IMR-90 (cell line): ENCODE data around the gene NGEF. TPM values are rescaled to one million over a fixed set of nuclear protein-coding genes. Genes with fewer than 3 reads are reported as not detected.

Experiments
- ATAC-seq: fragments of 200-7000 bp; cut with Tn5 transposase; 2 replicates; pipeline ENCODE4 v1.9.1; 2020; ENCODE audit warnings: low read depth, mild to moderate bottlenecking, moderate library complexity
- BruUV-seq: library from RNA; stranded (reverse); fragments of 400-500 nt; replicated peaks from 2 replicates; lab custom pipeline; 2021; lab: Mats Ljungman, UMichigan
- CTCF ChIA-PET: fragments of 300-600 bp; formaldehyde crosslinking; extraction: SDS; loops from one replicate; lab custom pipeline; 2021; ENCODE audit warnings: antibody characterized with exemption; lab: Yijun Ruan, JAX
- POLR2A ChIA-PET: fragments of 300-600 bp; sonication (Branson Sonifier 250); formaldehyde crosslinking; loops from one replicate; lab custom pipeline; 2022; ENCODE audit warnings: antibody characterized with exemption; ENCODE audit not compliant: unreplicated experiment; lab: Charles Lee
- DNase-seq: peaks from one replicate; pipeline ENCODE4 v3.0.0; 2013
- H2AFZ ChIP-seq: replicated peaks from 2 replicates; pipeline ENCODE3; 2013; ENCODE audit warnings: low read length, mild to moderate bottlenecking; ENCODE audit not compliant: poor library complexity
- H2AK5ac ChIP-seq: 2 replicates; pipeline ENCODE4 v1.6.1; 2013; ENCODE audit warnings: low read depth, low read length, inconsistent platforms
- H2AK9ac ChIP-seq: replicated peaks from 2 replicates; pipeline ENCODE3; 2013; ENCODE audit warnings: mild to moderate bottlenecking, low read depth, low read length, moderate library complexity; ENCODE audit not compliant: poor library complexity
- H2BK120ac ChIP-seq: 2 replicates; pipeline ENCODE4 v1.6.1; 2013; ENCODE audit warnings: low read depth, low read length, inconsistent platforms
- H2BK15ac ChIP-seq: 3 replicates; pipeline ENCODE4 v1.6.1; 2013; ENCODE audit warnings: low read depth, low read length, inconsistent platforms
- H2BK20ac ChIP-seq: 2 replicates; pipeline ENCODE4 v1.6.1; 2013; ENCODE audit warnings: low read depth, mild to moderate bottlenecking, inconsistent platforms, low read length, moderate library complexity
- H2BK5ac ChIP-seq: 2 replicates; pipeline ENCODE4 v1.6.1; 2013; ENCODE audit warnings: mild to moderate bottlenecking, low read depth, low read length, inconsistent platforms; ENCODE audit not compliant: poor library complexity, severe bottlenecking
- H3K14ac ChIP-seq: replicated peaks from 2 replicates; pipeline ENCODE4 v1.6.1; 2013; ENCODE audit warnings: low read depth, low read length, inconsistent platforms
- H3K18ac ChIP-seq: 2 replicates; pipeline ENCODE4 v1.6.1; 2013; ENCODE audit warnings: low read depth, low read length, control low read depth
- H3K23ac ChIP-seq: 2 replicates; pipeline ENCODE4 v1.6.1; 2013; ENCODE audit warnings: low read depth, low read length, inconsistent platforms
- H3K27ac ChIP-seq: 2 replicates; pipeline ENCODE4 v1.5.1; 2013; ENCODE audit warnings: mild to moderate bottlenecking, control low read depth, low read length; ENCODE audit not compliant: insufficient read depth
- H3K27me3 ChIP-seq: 2 replicates; pipeline ENCODE4 v1.6.1; 2013; ENCODE audit warnings: low read length; ENCODE audit not compliant: control insufficient read depth, insufficient read depth
- H3K36me3 ChIP-seq: 2 replicates; pipeline ENCODE4 v1.6.1; 2013; ENCODE audit warnings: low read length, mixed read lengths; ENCODE audit not compliant: control insufficient read depth, insufficient read depth
- H3K4ac ChIP-seq: 2 replicates; pipeline ENCODE4 v1.6.1; 2013; ENCODE audit warnings: low read depth, low read length, inconsistent platforms
- H3K4me1 ChIP-seq: 2 replicates; pipeline ENCODE4 v1.6.1; 2013; ENCODE audit warnings: low read length, mixed read lengths; ENCODE audit not compliant: control insufficient read depth, insufficient read depth
- H3K4me2 ChIP-seq: 2 replicates; pipeline ENCODE4 v1.6.1; 2013; ENCODE audit warnings: low read depth, mild to moderate bottlenecking, control low read depth, low read length, moderate library complexity
- H3K4me3 ChIP-seq: 2 replicates; pipeline ENCODE4 v1.5.1; 2013; ENCODE audit warnings: low read depth, mild to moderate bottlenecking, control low read depth, low read length, moderate library complexity; ENCODE audit not compliant: insufficient read depth
- H3K56ac ChIP-seq: 2 replicates; pipeline ENCODE4 v1.6.1; 2013; ENCODE audit warnings: low read length, inconsistent platforms; ENCODE audit not compliant: insufficient read depth; ENCODE audit errors: extremely low read depth
- H3K79me1 ChIP-seq, 2 experiments: 2 replicates each; pipeline ENCODE4 v1.6.1; 2013; ENCODE audit warnings: low read length in 2 of 2, inconsistent platforms in 1 of 2, low read depth in 1 of 2
- H3K9ac ChIP-seq: 2 replicates; pipeline ENCODE4 v1.6.1; 2013; ENCODE audit warnings: low read depth, low read length, control low read depth
- H3K9me1 ChIP-seq: 2 replicates; pipeline ENCODE4 v1.6.1; 2013; ENCODE audit warnings: low read length, inconsistent platforms; ENCODE audit not compliant: insufficient read depth
- H3K9me3 ChIP-seq: 2 replicates; pipeline ENCODE4 v1.6.1; 2013; ENCODE audit warnings: low read length; ENCODE audit not compliant: control insufficient read depth, insufficient read depth
- H4K20me1 ChIP-seq: 2 replicates; pipeline ENCODE4 v1.6.1; 2013; ENCODE audit warnings: low read length, inconsistent platforms; ENCODE audit not compliant: insufficient read depth
- H4K5ac ChIP-seq: 2 replicates; pipeline ENCODE4 v1.6.1; 2013; ENCODE audit warnings: mild to moderate bottlenecking, low read depth, low read length, control low read depth
- H4K8ac ChIP-seq, 2 experiments: 2 replicates each; pipeline ENCODE4 v1.6.1; 2013; ENCODE audit warnings: low read depth in 2 of 2, low read length in 2 of 2, control low read depth in 1 of 2, inconsistent platforms in 1 of 2
- H4K91ac ChIP-seq: 2 replicates; pipeline ENCODE4 v1.6.1; 2013; ENCODE audit warnings: low read depth, low read length, inconsistent platforms; ENCODE audit not compliant: insufficient read depth
- BHLHE40 ChIP-seq: fragments of 150-350 bp; IDR thresholded peaks from 2 replicates; pipeline ENCODE4 v1.6.1; 2016; ENCODE audit warnings: mild to moderate bottlenecking, low read depth, low read length
- CEBPB ChIP-seq: IDR thresholded peaks from 2 replicates; pipeline ENCODE4 v1.6.1; 2012; ENCODE audit warnings: low read depth, low read length, improper control_type of control experiment
- CHD1 ChIP-seq: IDR thresholded peaks from 2 replicates; pipeline ENCODE4 v1.6.1; 2012; ENCODE audit warnings: low read depth, low read length, improper control_type of control experiment
- FOS ChIP-seq: fragments of 150-350 bp; IDR thresholded peaks from 2 replicates; pipeline ENCODE4 v1.6.1; 2016; ENCODE audit warnings: low read depth, low read length
- MXI1 ChIP-seq: IDR thresholded peaks from 2 replicates; pipeline ENCODE4 v1.6.1; 2012; ENCODE audit warnings: low read depth, mild to moderate bottlenecking, low read length, moderate library complexity, borderline replicate concordance
- POLR2A ChIP-seq: IDR thresholded peaks from 2 replicates; pipeline ENCODE4 v1.6.1; 2012; ENCODE audit warnings: mild to moderate bottlenecking, low read depth, low read length
- RCOR1 ChIP-seq: IDR thresholded peaks from 2 replicates; pipeline ENCODE4 v1.6.1; 2012; ENCODE audit warnings: mild to moderate bottlenecking, low read length, improper control_type of control experiment; ENCODE audit not compliant: insufficient replicate concordance
- RFX5 ChIP-seq: IDR thresholded peaks from 2 replicates; pipeline ENCODE4 v1.8.0; 2012; ENCODE audit warnings: low read depth, mild to moderate bottlenecking, low read length, moderate library complexity
- SMC3 ChIP-seq: fragments of 150-350 bp; IDR thresholded peaks from 2 replicates; pipeline ENCODE4 v1.6.1; 2016; ENCODE audit warnings: low read depth, mild to moderate bottlenecking, antibody characterized with exemption, low read length, moderate library complexity
- WGBS, 2 experiments: methylation state at CpG; one replicate each; pipeline versions ENCODE4 v1.1.5 to v1.1.7; 2013; ENCODE audit warnings: missing lambda C conversion rate in 2 of 2; ENCODE audit not compliant: insufficient read length in 1 of 2; ENCODE audit errors: extremely low coverage in 2 of 2; 5-methylcytosine and 5-hydroxymethylcytosine counted together
- dilution Hi-C: fragments of 300-500 bp; cut with HindIII; formaldehyde crosslinking; loops from one replicate; pipeline ENCODE4 v1.14.3; 2018; ENCODE audit warnings: low sequenced_read_pairs; ENCODE audit not compliant: unreplicated experiment
- in situ Hi-C: fragments of 300-500 bp; cut with MboI; formaldehyde crosslinking; loops from 3 replicates; pipeline ENCODE4 v1.14.3; 2019; ENCODE audit warnings: low sequenced_read_pairs, inconsistent platforms, mixed read lengths
- intact Hi-C: fragments of 100-400 bp; cut with micrococcal nuclease; formaldehyde crosslinking; loops from 2 replicates; pipeline ENCODE4 v1.10.0; 2022
- polyA plus RNA-seq, 3 experiments: library from polyadenylated mRNA; depleted of rRNA; stranded (reverse); fragments of >200 nt; gene quantifications; 2 replicates each; pipeline ENCODE4 v1.2.3, GENCODE V29; 2012; ENCODE audit warnings: low replicate concordance in 1 of 3
- total RNA-seq: library from RNA; depleted of rRNA; stranded (reverse); fragments of >200 nt; gene quantifications from 2 replicates; pipeline ENCODE4 v1.2.3, GENCODE V29; 2012
- TF ChIP-seq, protein P1 (sequence below): conservative IDR thresholded peaks from 2 replicates; pipeline ENCODE4 v1.5.1; 2012; ENCODE audit warnings: mild to moderate bottlenecking, low read depth, low read length, improper control_type of control experiment
- TF ChIP-seq, protein P2 (sequence below): fragments of 150-350 bp; IDR thresholded peaks from 2 replicates; pipeline ENCODE4 v1.6.1; 2016; ENCODE audit warnings: low read depth, mild to moderate bottlenecking, low read length, moderate library complexity, borderline replicate concordance

NGEF gene
- total and polyA plus RNA-seq, 2 of the 4 experiments (the other 2 are of a cell fraction), result 1.1 to 1.7 TPM

DNA sequence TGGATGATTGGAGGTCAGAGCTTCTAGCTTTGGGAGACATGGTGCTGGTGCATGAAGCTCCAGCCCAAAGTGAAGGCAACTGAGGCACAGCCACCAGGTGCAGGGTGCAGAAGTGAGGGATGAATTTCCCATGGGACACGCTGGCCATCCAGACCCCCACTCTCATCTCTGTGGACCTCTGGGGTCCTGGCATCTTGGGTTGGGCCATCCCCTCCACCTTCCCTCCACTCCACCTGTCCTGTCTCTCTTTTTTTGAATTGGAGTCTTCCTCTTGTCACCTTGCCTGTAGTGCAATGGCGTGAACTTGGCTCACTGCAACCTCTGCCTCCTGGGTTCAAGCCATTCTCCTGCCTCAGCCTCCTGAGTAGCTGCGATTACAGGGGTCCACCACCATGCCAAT, 3.4 kb downstream of the NGEF start:
- Histone ChIP-seq H3K9me3 (no peaks in the 10 kb centered on the region), H3K9me1 (no peaks in the 10 kb centered on the region), H2BK120ac (no peak overlapping the region), H3K56ac (no peak overlapping the region), H3K4me3 (no peak overlapping the region), H2BK15ac (no peak overlapping the region), H3K4me1 (no peaks in the 10 kb centered on the region), H4K8ac (no peak overlapping the region), H3K23ac (no peak overlapping the region), H2AK9ac (no peak overlapping the region), H3K27me3 (peaks cover 11% of the 10 kb centered on the region), H4K91ac (no peak overlapping the region), H2BK20ac (no peak overlapping the region), H4K5ac (no peak overlapping the region), H2AK5ac (no peak overlapping the region), H3K4ac (no peak overlapping the region), H3K4me2 (no peak overlapping the region), H3K27ac (no peak overlapping the region), H3K9ac (no peak overlapping the region), H2BK5ac (no peak overlapping the region), H2AFZ (no peak overlapping the region), H3K14ac (no peak overlapping the region), H3K79me1 (no peaks in the 10 kb centered on the region), H3K18ac (no peak overlapping the region), H4K20me1 (no peaks in the 10 kb centered on the region), H3K36me3 (no peaks in the 10 kb centered on the region)
- BruUV-seq, result no TSS peak
- TF ChIP-seq POLR2A (no peak), MXI1 (no peak), SMC3 (no peak), FOS (no peak), CHD1 (no peak), RFX5 (no peak), RCOR1 (no peak), BHLHE40 (no peak), CEBPB (no peak)
- TF ChIP-seq, protein P1, sequence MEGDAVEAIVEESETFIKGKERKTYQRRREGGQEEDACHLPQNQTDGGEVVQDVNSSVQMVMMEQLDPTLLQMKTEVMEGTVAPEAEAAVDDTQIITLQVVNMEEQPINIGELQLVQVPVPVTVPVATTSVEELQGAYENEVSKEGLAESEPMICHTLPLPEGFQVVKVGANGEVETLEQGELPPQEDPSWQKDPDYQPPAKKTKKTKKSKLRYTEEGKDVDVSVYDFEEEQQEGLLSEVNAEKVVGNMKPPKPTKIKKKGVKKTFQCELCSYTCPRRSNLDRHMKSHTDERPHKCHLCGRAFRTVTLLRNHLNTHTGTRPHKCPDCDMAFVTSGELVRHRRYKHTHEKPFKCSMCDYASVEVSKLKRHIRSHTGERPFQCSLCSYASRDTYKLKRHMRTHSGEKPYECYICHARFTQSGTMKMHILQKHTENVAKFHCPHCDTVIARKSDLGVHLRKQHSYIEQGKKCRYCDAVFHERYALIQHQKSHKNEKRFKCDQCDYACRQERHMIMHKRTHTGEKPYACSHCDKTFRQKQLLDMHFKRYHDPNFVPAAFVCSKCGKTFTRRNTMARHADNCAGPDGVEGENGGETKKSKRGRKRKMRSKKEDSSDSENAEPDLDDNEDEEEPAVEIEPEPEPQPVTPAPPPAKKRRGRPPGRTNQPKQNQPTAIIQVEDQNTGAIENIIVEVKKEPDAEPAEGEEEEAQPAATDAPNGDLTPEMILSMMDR, result no peak
- TF ChIP-seq, protein P2, sequence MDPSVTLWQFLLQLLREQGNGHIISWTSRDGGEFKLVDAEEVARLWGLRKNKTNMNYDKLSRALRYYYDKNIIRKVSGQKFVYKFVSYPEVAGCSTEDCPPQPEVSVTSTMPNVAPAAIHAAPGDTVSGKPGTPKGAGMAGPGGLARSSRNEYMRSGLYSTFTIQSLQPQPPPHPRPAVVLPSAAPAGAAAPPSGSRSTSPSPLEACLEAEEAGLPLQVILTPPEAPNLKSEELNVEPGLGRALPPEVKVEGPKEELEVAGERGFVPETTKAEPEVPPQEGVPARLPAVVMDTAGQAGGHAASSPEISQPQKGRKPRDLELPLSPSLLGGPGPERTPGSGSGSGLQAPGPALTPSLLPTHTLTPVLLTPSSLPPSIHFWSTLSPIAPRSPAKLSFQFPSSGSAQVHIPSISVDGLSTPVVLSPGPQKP, result no peak
- POLR2A ChIA-PET, result no interaction called here
- no peak for ATAC-seq
- CTCF ChIA-PET, result interaction anchor here (0.6 kb wide), 1 partner anchor 12 kb away, joined by 3 read pairs; no protein-coding TSS in a partner anchor
- WGBS, 2 experiments, result no CpG with 5 or more reads among the region's 3 CpGs
- dilution Hi-C loops (no loop called here), in situ Hi-C loops (no loop called here), intact Hi-C loops (no loop called here)
- DNase-seq, result no peak
